ENCODE data around the gene GFI1. TPM values are rescaled to one million over a fixed set of nuclear protein-coding genes. Genes with fewer than 3 reads are reported as not detected.

Gene GFI1
- total and polyA plus RNA-seq, 2 of the 13 experiments (the other 11 are each of a cell fraction or from before 2014, with no cell fraction given): 10.3 to 10.5 TPM

- TF ChIP-seq TSC22D2 (CRISPR knock-in tag; IDR thresholded peaks at IDR 0.05; ENCODE audit: borderline replicate concordance) (no peak), MAFK (conservative IDR thresholded peaks at IDR 0.05 in 1 of 2, IDR thresholded peaks at IDR 0.05 in 1 of 2; ENCODE audit: low read length in 2 of 2) (no peak), FOXM1 (CRISPR knock-in tag; IDR thresholded peaks at IDR 0.05) (no peak), CSRNP1 (CRISPR knock-in tag; IDR thresholded peaks at IDR 0.05) (peak; percentile 78), MIXL1 (CRISPR knock-in tag; IDR thresholded peaks at IDR 0.05) (peak; percentile 65), TGIF2 (CRISPR knock-in tag; IDR thresholded peaks at IDR 0.05) (no peak), PHF21A (CRISPR knock-in tag; IDR thresholded peaks at IDR 0.05) (peak; percentile 52), ZNF260 (CRISPR knock-in tag; IDR thresholded peaks at IDR 0.05; ENCODE audit: borderline replicate concordance, low read depth) (no peak), ZNF761 (CRISPR knock-in tag; conservative IDR thresholded peaks at IDR 0.05) (0 out of 2 replicates have a peak, but pooled peaks have one; percentile 28), ZNF275 (CRISPR knock-in tag; IDR thresholded peaks at IDR 0.05; ENCODE audit: borderline replicate concordance) (no peak), ZNF616 (CRISPR knock-in tag; IDR thresholded peaks at IDR 0.05; ENCODE audit: low read depth) (no peak), NR0B2 (CRISPR knock-in tag; IDR thresholded peaks at IDR 0.05) (0 out of 2 replicates have a peak, but pooled peaks have one; percentile 26), TRIM22 (IDR thresholded peaks at IDR 0.05) (no peak), TEAD3 (CRISPR knock-in tag; optimal IDR thresholded peaks at IDR 0.05; ENCODE audit: borderline replicate concordance) (peak; percentile 10), E2F2 (CRISPR knock-in tag; IDR thresholded peaks at IDR 0.05; ENCODE audit: borderline replicate concordance) (no peak; the same call in 1 of the 2 replicates), ZNF878 (CRISPR knock-in tag; IDR thresholded peaks at IDR 0.05) (peak; percentile 71; the same call in 1 of the 2 replicates), GATAD2A (CRISPR knock-in tag; IDR thresholded peaks at IDR 0.05) (peak; percentile 25; the same call in 1 of the 2 replicates), SP2 (CRISPR knock-in tag; IDR thresholded peaks at IDR 0.05) (no peak), SRY (CRISPR knock-in tag; IDR thresholded peaks at IDR 0.05) (0 out of 2 replicates have a peak, but pooled peaks have one; percentile 32), ZNF256 (CRISPR knock-in tag; conservative IDR thresholded peaks at IDR 0.05) (0 out of 2 replicates have a peak, but pooled peaks have one; percentile 43), ZNF614 (CRISPR knock-in tag; IDR thresholded peaks at IDR 0.05; ENCODE audit: borderline replicate concordance) (peak; percentile 15; the same call in 1 of the 2 replicates), CBFB (CRISPR knock-in tag; IDR thresholded peaks at IDR 0.05) (0 out of 2 replicates have a peak, but pooled peaks have one; percentile 28)
These were observed at the start of gene GFI1 (continued) for GRCh38 chr1:92486251-92487077.

All from HepG2 (cell line).